OCI-LY3 (cell line): Measurements from ENCODE around the gene BLOC1S6.

Experiments used
- H2AFZ ChIP-seq: fragments of 200-600, 300-600 bp; shearing (Covaris generic); 2 replicates; pipeline ENCODE4 v1.6.0; 2014; ENCODE audit warnings: antibody characterized with exemption, low read depth, low read length
- H3K27ac ChIP-seq: fragments of 200-600, 300-600 bp; sonication (generic); 2 replicates; pipeline ENCODE4 v1.5.1; 2014; ENCODE audit warnings: mild to moderate bottlenecking, low read length, moderate library complexity, mixed read lengths
- H3K27me3 ChIP-seq: fragments of 200-600, 300-600 bp; sonication (generic); 2 replicates; pipeline ENCODE4 v1.6.1; 2014; ENCODE audit warnings: low read depth, low read length, mixed read lengths
- H3K36me3 ChIP-seq: fragments of 200-600, 300-600 bp; sonication (generic); replicated peaks from 2 replicates; pipeline ENCODE3; 2014; ENCODE audit warnings: low read depth, low read length, mixed read lengths
- H3K4me1 ChIP-seq: fragments of 300-600, 200-600 bp; sonication (generic); 2 replicates; pipeline ENCODE4 v1.6.1; 2014; ENCODE audit warnings: low read length, mixed read lengths
- H3K4me2 ChIP-seq: fragments of 200-600, 300-600 bp; sonication (generic); 2 replicates; pipeline ENCODE4 v1.6.1; 2014; ENCODE audit warnings: low read length, mixed read lengths
- H3K4me3 ChIP-seq: fragments of 300-600, 200-600 bp; sonication (generic); 2 replicates; pipeline ENCODE4 v1.5.1; 2014; ENCODE audit warnings: antibody characterized with exemption, mild to moderate bottlenecking, low read length, moderate library complexity
- H3K79me2 ChIP-seq: fragments of 300-600, 200-600 bp; shearing (Covaris generic); 2 replicates; pipeline ENCODE4 v1.6.1; 2014; ENCODE audit warnings: mild to moderate bottlenecking, low read length, mixed read lengths
- H3K9ac ChIP-seq: fragments of 300-600, 200-600 bp; shearing (Covaris generic); 2 replicates; pipeline ENCODE4 v1.6.0; 2014; ENCODE audit warnings: mild to moderate bottlenecking, low read length, moderate library complexity
- H3K9me3 ChIP-seq: fragments of 200-600, 300-600 bp; shearing (Covaris generic); 2 replicates; pipeline ENCODE4 v1.6.1; 2014; ENCODE audit warnings: low read length, mixed read lengths; ENCODE audit not compliant: insufficient read depth
- H4K20me1 ChIP-seq: fragments of 200-600, 300-600 bp; sonication (generic); 2 replicates; pipeline ENCODE4 v1.6.1; 2016; ENCODE audit warnings: low read length, mixed read lengths; ENCODE audit not compliant: insufficient read depth
- CTCF ChIP-seq: fragments of 200-600, 300-600 bp; sonication (generic); IDR thresholded peaks from 2 replicates; pipeline ENCODE4 v1.5.1; 2014; ENCODE audit warnings: antibody characterized with exemption, low read length, low read depth
- EZH2phosphoT487 ChIP-seq: fragments of 200-600 bp; shearing (Covaris generic); IDR thresholded peaks from 2 replicates; pipeline ENCODE4 v1.6.1; 2018; ENCODE audit warnings: antibody characterized with exemption, mixed run types, low read depth

The BLOC1S6 gene

DNA sequence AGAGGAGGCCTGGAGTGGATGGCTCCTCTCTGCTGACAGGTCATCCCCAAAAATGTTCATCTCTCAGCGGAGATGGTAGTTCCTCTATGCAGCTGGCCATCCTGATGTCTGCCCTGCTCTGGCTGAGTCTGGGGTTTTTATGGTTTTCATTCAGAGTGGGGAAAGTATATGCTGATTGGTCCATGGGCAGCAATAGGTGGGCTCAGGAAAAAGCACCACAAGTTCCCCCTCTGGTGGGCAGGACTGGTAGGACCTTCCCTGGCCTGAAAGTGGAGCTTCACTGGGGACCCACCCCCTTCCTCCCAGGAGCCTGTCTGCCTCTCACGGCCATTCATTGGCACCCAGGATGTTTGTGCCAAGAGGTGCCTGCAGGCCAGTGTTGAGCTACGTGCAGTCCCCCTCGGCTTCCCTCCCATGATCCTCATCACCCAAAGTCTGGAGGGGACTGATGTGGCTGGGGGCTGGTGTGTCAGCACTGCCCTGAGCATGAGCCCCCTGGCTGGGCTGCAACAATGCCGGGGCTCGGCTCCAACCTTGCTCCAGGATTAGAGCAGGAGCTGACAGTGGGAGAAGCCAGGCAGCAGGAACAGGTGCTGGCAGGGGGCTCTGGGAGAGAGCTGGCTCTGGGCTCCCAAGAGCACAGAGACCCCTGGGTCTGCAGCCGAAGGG is 13.1 kb upstream of the BLOC1S6 start:
- Histone ChIP-seq H3K9ac (no peak overlapping the region), H2AFZ (no peak overlapping the region), H4K20me1 (no peaks in the 10 kb centered on the region), H3K27ac (no peak overlapping the region), H3K4me1 (no peaks in the 10 kb centered on the region), H3K36me3 (no peaks in the 10 kb centered on the region), H3K4me2 (no peak overlapping the region), H3K79me2 (no peaks in the 10 kb centered on the region), H3K9me3 (no peaks in the 10 kb centered on the region), H3K4me3 (no peak overlapping the region), H3K27me3 (peaks cover 8% of the 10 kb centered on the region; the same call in 1 of the 2 replicates)
- TF ChIP-seq EZH2phosphoT487 (no peak), CTCF (peak; percentile 14)

- no peak overlapping the region for H3K4me2 ChIP-seq
- peaks cover 12% of the 10 kb centered on the region for H3K4me1 ChIP-seq
- no peaks in the 10 kb centered on the region for H3K36me3 ChIP-seq
- no peak overlapping the region for H3K27ac ChIP-seq
- no peak overlapping the region for H3K9ac ChIP-seq
- H2AFZ ChIP-seq, result no peak overlapping the region
- peaks cover 13% of the 10 kb centered on the region for H3K79me2 ChIP-seq
- no peak for TF ChIP-seq CTCF
- no peak for TF ChIP-seq EZH2phosphoT487
- no peaks in the 10 kb centered on the region for H3K9me3 ChIP-seq
- H3K27me3 ChIP-seq, result no peaks in the 10 kb centered on the region
- H3K4me3 ChIP-seq, result no peak overlapping the region
- H4K20me1 ChIP-seq, result no peaks in the 10 kb centered on the region
These were observed 5.3 kb upstream of the BLOC1S6 start for GRCh38 chr15:45581919-45582318.

GRCh38 chr15:45583731-45584639 is 3.2 kb upstream of the BLOC1S6 start:
- Histone ChIP-seq H3K4me3 (no peak overlapping the region), H3K27ac (no peak overlapping the region), H3K9ac (no peak overlapping the region), H3K27me3 (no peaks in the 10 kb centered on the region), H3K36me3 (no peaks in the 10 kb centered on the region), H3K9me3 (no peaks in the 10 kb centered on the region), H4K20me1 (peaks cover 3% of the 10 kb centered on the region; the same call in 1 of the 2 replicates), H2AFZ (no peak overlapping the region), H3K79me2 (peaks cover 31% of the 10 kb centered on the region), H3K4me1 (peaks cover 20% of the 10 kb centered on the region), H3K4me2 (no peak overlapping the region)
- no peak for TF ChIP-seq CTCF
- TF ChIP-seq EZH2phosphoT487, result no peak
